ENCODE measurements around the gene KRTAP10-2.

The KRTAP10-2 gene

DNA sequence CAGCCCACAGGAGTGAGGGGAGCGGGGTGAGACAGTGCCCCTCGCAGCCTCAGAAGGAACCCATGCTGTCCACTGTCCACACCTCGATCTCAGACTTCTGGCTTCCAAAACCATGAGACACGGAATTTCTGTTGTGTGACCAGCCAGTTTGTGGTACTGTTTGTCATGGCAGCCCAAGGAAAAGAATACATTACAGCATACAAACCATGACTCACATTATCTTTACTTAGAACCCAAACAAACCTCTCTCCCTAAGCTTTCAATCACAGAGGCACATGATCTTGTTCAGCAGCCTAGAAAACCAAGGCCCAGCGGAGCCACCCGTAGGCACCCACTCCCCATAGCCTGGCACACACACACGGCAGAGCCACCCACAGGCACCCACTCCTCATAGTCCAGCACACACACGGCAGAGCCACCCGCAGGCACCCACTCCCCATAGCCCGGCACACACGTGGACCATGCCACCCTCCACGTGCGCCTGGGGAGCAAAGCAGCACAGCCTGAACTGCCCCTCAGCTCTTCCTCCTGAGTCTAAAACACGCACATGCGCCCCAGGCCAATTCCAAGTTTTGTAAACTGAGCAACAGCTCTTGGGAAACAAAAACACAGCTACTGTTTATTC lies 21.8 kb upstream of the KRTAP10-2 start:
- no peak overlapping the region for H3K4me3 ChIP-seq (ENCODE audit: low read depth, low read length)

DNA sequence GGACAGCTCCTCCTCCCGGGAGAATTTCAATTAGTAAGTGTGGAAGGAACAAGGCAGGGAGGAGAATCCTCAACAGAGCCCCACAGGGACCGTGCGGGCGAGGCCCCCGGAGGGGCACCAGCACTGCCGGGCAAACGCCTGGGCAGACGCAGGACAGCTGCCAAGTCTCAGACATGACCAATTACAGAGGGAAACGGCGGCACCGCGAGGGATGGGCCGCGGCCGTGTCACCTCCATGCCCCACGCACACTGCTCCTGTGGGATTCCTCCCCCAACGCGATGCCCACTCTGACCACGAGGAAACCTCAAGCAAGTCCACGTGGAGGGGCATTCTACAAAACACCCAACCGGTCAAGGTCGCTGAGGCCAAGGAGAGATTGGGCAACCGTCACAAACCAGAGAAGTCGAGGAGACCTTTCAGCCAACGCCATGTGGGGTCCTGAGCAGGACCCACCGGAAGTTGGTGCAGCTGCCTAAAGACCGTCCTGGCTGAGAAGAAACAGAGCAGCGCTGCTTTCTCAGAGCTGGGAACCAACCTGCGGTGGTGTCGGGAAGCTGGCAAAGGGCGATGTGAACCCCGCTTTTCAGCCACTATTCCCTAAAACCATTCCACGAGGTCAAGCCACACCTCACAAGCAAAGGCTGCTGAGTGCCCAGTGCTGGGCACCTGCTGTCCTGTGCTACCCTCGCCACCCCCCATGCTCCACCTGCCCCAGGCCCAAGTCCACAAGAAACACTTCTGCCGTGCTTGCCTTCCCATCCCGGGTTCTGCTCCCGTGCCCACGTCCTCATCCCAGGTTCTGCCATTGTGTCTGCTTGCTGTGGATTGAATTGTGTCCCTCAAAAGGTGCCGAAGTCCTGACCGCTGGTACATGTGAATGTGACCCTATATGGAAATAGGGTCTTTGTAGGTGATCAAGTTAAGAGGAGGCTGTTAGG lies 20.8 kb upstream of the KRTAP10-2 start:
- no peak overlapping the region for H2AFZ ChIP-seq (ENCODE audit: low read length, unreplicated experiment)
- no peaks in the 10 kb centered on the region for H3K36me3 ChIP-seq (ENCODE audit: insufficient read depth, low read length)
- H3K4me1 ChIP-seq (ENCODE audit: control insufficient read depth, insufficient read depth, low read length, unreplicated experiment) = no peaks in the 10 kb centered on the region
- H3K27me3 ChIP-seq (ENCODE audit: insufficient read depth, low read length) = peaks cover 3% of the 10 kb centered on the region; the same call in 1 of the 2 replicates
- no peaks in the 10 kb centered on the region for H3K79me2 ChIP-seq (ENCODE audit: control insufficient read depth, insufficient read depth, low read length, unreplicated experiment)
- no peak overlapping the region for H3K27ac ChIP-seq (ENCODE audit: low read depth, low read length)
- H3K4me3 ChIP-seq (ENCODE audit: low read depth, low read length) = no peak overlapping the region

More for the DNA sequence above, 21.8 kb upstream of the KRTAP10-2 start:
- no peaks in the 10 kb centered on the region for H3K4me1 ChIP-seq (ENCODE audit: control insufficient read depth, insufficient read depth, low read length, unreplicated experiment)
- no peak overlapping the region for H3K27ac ChIP-seq (ENCODE audit: low read depth, low read length)
- no peaks in the 10 kb centered on the region for H3K79me2 ChIP-seq (ENCODE audit: control insufficient read depth, insufficient read depth, low read length, unreplicated experiment)
- peaks cover 7% of the 10 kb centered on the region; the same call in 1 of the 2 replicates for H3K27me3 ChIP-seq (ENCODE audit: insufficient read depth, low read length)
- H3K36me3 ChIP-seq (ENCODE audit: insufficient read depth, low read length) = no peaks in the 10 kb centered on the region
- H2AFZ ChIP-seq (ENCODE audit: low read length, unreplicated experiment) = no peak overlapping the region

DNA sequence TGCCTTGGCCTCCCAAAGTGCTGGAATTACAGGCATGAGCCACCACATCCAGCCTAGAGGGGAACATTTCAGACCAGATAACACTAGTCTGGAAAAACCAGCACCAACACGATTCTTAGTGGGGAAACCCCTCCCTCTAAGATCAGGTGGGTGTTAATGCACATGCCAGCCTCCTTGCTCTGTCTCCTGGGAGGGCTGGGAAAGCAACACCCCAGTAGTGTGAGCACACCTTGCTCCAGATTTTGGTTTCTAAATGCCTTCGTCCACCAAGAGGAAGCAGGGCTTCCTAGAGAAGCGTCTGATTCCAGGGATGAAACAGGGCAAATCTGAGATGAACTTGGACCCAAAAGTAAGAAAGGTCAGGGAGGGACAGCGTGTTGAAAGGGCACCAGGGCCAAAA lies 20.0 kb upstream of the KRTAP10-2 start:
- Histone ChIP-seq H2AFZ (ENCODE audit: low read length, unreplicated experiment) (no peak overlapping the region), H3K27ac (ENCODE audit: low read depth, low read length) (no peak overlapping the region), H3K36me3 (ENCODE audit: insufficient read depth, low read length) (no peaks in the 10 kb centered on the region), H3K27me3 (ENCODE audit: insufficient read depth, low read length) (peaks cover 4% of the 10 kb centered on the region; the same call in 1 of the 2 replicates), H3K79me2 (ENCODE audit: control insufficient read depth, insufficient read depth, low read length, unreplicated experiment) (no peaks in the 10 kb centered on the region), H3K4me1 (ENCODE audit: control insufficient read depth, insufficient read depth, low read length, unreplicated experiment) (no peaks in the 10 kb centered on the region), H3K4me3 (ENCODE audit: low read depth, low read length) (no peak overlapping the region)

DNA sequence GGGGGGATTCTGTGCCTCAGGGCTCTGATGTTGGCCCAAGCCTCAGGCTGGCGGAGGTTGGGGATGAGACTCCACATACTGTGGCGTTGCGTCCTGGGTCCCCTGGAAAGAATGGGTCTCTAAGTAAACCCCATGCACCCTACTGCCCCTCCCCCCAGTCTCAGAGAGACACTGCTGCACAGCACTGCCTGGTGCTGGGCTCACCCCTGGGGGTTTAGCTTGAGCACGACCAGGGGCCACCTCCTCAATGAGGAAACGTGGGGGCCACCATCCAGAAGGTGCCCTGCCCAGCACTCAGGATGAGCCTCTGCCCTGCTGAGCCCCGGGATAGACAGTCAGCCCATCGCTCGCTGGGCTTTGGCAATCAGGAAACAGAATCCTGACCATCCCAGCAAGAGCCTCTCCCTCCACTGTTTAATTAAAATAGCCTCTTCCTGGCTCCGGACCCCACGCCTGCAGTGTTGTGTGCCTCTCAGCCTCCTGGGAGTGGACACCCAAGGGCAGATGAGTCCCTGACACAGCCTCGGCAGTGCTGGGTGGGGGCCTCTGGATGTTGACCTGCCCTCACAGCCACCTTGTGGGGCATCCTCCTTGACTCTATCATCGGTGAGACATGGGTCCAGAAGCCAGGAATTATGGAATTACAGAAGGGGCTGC lies 18.7 kb upstream of the KRTAP10-2 start:
- peaks cover 3% of the 10 kb centered on the region; the same call in 1 of the 2 replicates for H3K27me3 ChIP-seq (ENCODE audit: insufficient read depth, low read length)

GRCh38 chr21:44568667-44569556 lies 17.6 kb upstream of the KRTAP10-2 start:
- H3K4me3 ChIP-seq (ENCODE audit: low read depth, low read length) = no peak overlapping the region
- H2AFZ ChIP-seq (ENCODE audit: low read length, unreplicated experiment) = no peak overlapping the region
- no peaks in the 10 kb centered on the region for H3K4me1 ChIP-seq (ENCODE audit: control insufficient read depth, insufficient read depth, low read length, unreplicated experiment)
- H3K27ac ChIP-seq (ENCODE audit: low read depth, low read length) = no peak overlapping the region
- H3K79me2 ChIP-seq (ENCODE audit: control insufficient read depth, insufficient read depth, low read length, unreplicated experiment) = no peaks in the 10 kb centered on the region
- H3K36me3 ChIP-seq (ENCODE audit: insufficient read depth, low read length) = no peaks in the 10 kb centered on the region
- H3K27me3 ChIP-seq (ENCODE audit: insufficient read depth, low read length) = peaks cover 4% of the 10 kb centered on the region; the same call in 1 of the 2 replicates

More for the DNA sequence above, 18.7 kb upstream of the KRTAP10-2 start:
- H3K4me3 ChIP-seq (ENCODE audit: low read depth, low read length) = no peak overlapping the region
- no peak overlapping the region for H3K27ac ChIP-seq (ENCODE audit: low read depth, low read length)
- H3K36me3 ChIP-seq (ENCODE audit: insufficient read depth, low read length) = no peaks in the 10 kb centered on the region
- no peaks in the 10 kb centered on the region for H3K4me1 ChIP-seq (ENCODE audit: control insufficient read depth, insufficient read depth, low read length, unreplicated experiment)
- no peaks in the 10 kb centered on the region for H3K79me2 ChIP-seq (ENCODE audit: control insufficient read depth, insufficient read depth, low read length, unreplicated experiment)
- H2AFZ ChIP-seq (ENCODE audit: low read length, unreplicated experiment) = no peak overlapping the region

GRCh38 chr21:44568261-44568660 lies 17.0 kb upstream of the KRTAP10-2 start:
- Histone ChIP-seq H3K4me3 (ENCODE audit: low read depth, low read length) (no peak overlapping the region), H3K79me2 (ENCODE audit: control insufficient read depth, insufficient read depth, low read length, unreplicated experiment) (no peaks in the 10 kb centered on the region), H2AFZ (ENCODE audit: low read length, unreplicated experiment) (no peak overlapping the region), H3K27me3 (ENCODE audit: insufficient read depth, low read length) (peaks cover 10% of the 10 kb centered on the region; the same call in 1 of the 2 replicates), H3K36me3 (ENCODE audit: insufficient read depth, low read length) (no peaks in the 10 kb centered on the region), H3K27ac (ENCODE audit: low read depth, low read length) (no peak overlapping the region), H3K4me1 (ENCODE audit: control insufficient read depth, insufficient read depth, low read length, unreplicated experiment) (no peaks in the 10 kb centered on the region)

- Histone ChIP-seq H3K79me2 (ENCODE audit: control insufficient read depth, insufficient read depth, low read length, unreplicated experiment) (no peaks in the 10 kb centered on the region), H3K27me3 (ENCODE audit: insufficient read depth, low read length) (peaks cover 10% of the 10 kb centered on the region; the same call in 1 of the 2 replicates), H3K36me3 (ENCODE audit: insufficient read depth, low read length) (no peaks in the 10 kb centered on the region), H3K4me3 (ENCODE audit: low read depth, low read length) (no peak overlapping the region), H3K4me1 (ENCODE audit: control insufficient read depth, insufficient read depth, low read length, unreplicated experiment) (no peaks in the 10 kb centered on the region), H2AFZ (ENCODE audit: low read length, unreplicated experiment) (no peak overlapping the region), H3K27ac (ENCODE audit: low read depth, low read length) (no peak overlapping the region)
Measured at GRCh38 chr21:44567481-44568171, 16.3 kb upstream of the KRTAP10-2 start.

DNA sequence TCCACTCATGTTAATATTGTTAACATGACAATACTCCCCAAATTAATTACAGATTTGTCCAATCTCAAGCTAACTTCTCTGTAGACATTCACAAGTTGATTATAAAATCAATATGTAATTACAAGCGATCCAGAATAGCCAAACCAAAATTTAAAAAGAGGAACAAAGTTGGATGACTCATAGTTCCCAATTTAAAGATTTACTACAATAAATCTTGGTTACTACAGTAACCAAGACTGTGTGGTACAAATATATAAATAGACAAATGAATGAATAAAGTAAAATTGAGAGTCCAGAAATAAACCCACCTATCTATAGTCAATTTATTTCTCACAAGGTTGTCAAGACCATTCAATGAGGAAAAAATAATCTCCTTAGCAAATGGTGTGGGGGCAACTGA lies 15.1 kb upstream of the KRTAP10-2 start:
- Histone ChIP-seq H2AFZ (ENCODE audit: low read length, unreplicated experiment) (no peak overlapping the region), H3K27me3 (ENCODE audit: insufficient read depth, low read length) (peaks cover 10% of the 10 kb centered on the region; the same call in 1 of the 2 replicates), H3K4me1 (ENCODE audit: control insufficient read depth, insufficient read depth, low read length, unreplicated experiment) (no peaks in the 10 kb centered on the region), H3K27ac (ENCODE audit: low read depth, low read length) (no peak overlapping the region), H3K36me3 (ENCODE audit: insufficient read depth, low read length) (no peaks in the 10 kb centered on the region), H3K4me3 (ENCODE audit: low read depth, low read length) (no peak overlapping the region), H3K79me2 (ENCODE audit: control insufficient read depth, insufficient read depth, low read length, unreplicated experiment) (no peaks in the 10 kb centered on the region)

DNA sequence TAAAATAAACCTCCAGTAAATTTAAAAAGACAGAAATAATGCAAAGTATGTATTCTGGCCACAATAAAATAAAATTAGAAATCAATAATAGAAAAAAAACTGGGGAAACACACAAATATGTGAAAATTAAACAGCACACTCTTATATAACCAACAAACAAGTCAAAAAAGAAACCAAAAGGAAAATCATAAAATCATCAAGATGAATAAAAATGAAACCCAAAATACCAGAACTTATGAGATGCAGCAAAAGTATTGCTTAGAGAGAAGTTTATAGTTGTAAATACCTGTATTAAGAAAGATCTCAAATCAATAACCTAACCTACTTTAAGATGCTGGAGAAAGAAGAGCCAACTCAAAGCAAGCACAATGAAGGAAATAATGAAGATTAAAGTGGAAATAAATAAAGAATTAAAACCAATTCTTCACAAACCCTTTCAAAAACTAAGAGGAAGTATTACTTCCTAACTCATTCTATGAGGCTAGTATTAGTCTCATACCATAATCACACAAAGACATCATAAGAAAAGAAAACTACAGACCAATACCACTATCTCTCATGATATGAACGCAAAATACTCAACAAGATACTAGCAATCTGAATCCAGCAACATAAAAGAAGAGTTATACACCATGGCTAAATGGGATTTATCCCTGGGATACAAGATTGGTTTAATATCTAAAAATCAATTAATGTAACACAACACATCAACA lies 13.7 kb upstream of the KRTAP10-2 start:
- no peak overlapping the region for H3K27ac ChIP-seq (ENCODE audit: low read depth, low read length)

More for the DNA sequence above, 13.7 kb upstream of the KRTAP10-2 start:
- no peaks in the 10 kb centered on the region for H3K79me2 ChIP-seq (ENCODE audit: control insufficient read depth, insufficient read depth, low read length, unreplicated experiment)
- no peaks in the 10 kb centered on the region for H3K4me1 ChIP-seq (ENCODE audit: control insufficient read depth, insufficient read depth, low read length, unreplicated experiment)
- 0 out of 2 replicates have a peak, but pooled peaks cover 10% of the 10 kb centered on the region for H3K27me3 ChIP-seq (ENCODE audit: insufficient read depth, low read length)
- no peak overlapping the region for H2AFZ ChIP-seq (ENCODE audit: low read length, unreplicated experiment)
- no peak overlapping the region for H3K4me3 ChIP-seq (ENCODE audit: low read depth, low read length)
- no peaks in the 10 kb centered on the region for H3K36me3 ChIP-seq (ENCODE audit: insufficient read depth, low read length)

All from ACC112 (cell line).